HCT116 (cell line): ENCODE data around the gene PRPF19. TPM values are rescaled to one million over a fixed set of nuclear protein-coding genes. Genes with fewer than 3 reads are reported as not detected.

Experiments
- ATAC-seq: fragments of 200-7000 bp; cut with Tn5 transposase; 2 replicates; pipeline ENCODE4 v1.9.1; 2020; ENCODE audit warnings: mild to moderate bottlenecking, moderate library complexity
- BruUV-seq: library from RNA; stranded (reverse); fragments of 400-500 nt; replicated peaks from 2 replicates; lab custom pipeline; 2021; lab: Mats Ljungman, UMichigan
- CTCF ChIA-PET: fragments of 300-600 bp; sonication (Branson Sonifier 250); formaldehyde crosslinking; loops from one replicate; lab custom pipeline; 2021; ENCODE audit warnings: antibody characterized with exemption; lab: Charles Lee
- POLR2A ChIA-PET: fragments of 300-600, 350-600 bp; sonication (Branson Sonifier 250); formaldehyde crosslinking; loops from one replicate; lab custom pipeline; 2021; ENCODE audit warnings: antibody characterized with exemption; lab: Charles Lee
- RAD21 ChIA-PET, 2 experiments: fragments of 300-600 bp; sonication (Branson Sonifier 250); formaldehyde crosslinking; loops; one replicate each; lab custom pipeline; 2023; ENCODE audit warnings: low total read pairs in 2 of 2; ENCODE audit not compliant: uncharacterized antibody in 2 of 2, unreplicated experiment in 2 of 2, low non-redundant PET in 1 of 2; lab: Charles Lee
- DNase-seq: peaks from one replicate; pipeline ENCODE4 v3.0.0-alpha.2; 2010; ENCODE audit warnings: low read depth, low spot score
- H2AFZ ChIP-seq: fragments of 200-600 bp; shearing (Covaris generic), sonication (generic); 2 replicates; pipeline ENCODE4 v1.6.1; 2017; ENCODE audit warnings: low read depth, mixed run types, mixed read lengths, antibody characterized with exemption, low read length; ENCODE audit not compliant: poor library complexity, severe bottlenecking
- H3K27ac ChIP-seq: 2 replicates; pipeline ENCODE4 v1.5.1; 2012; ENCODE audit warnings: low read depth, low read length
- H3K27me3 ChIP-seq: fragments of 200-600 bp; sonication (generic); 2 replicates; pipeline ENCODE4 v1.6.1; 2016; ENCODE audit warnings: mixed run types, low read length, mixed read lengths; ENCODE audit not compliant: insufficient read depth
- H3K36me3 ChIP-seq, 2 experiments: fragments of 200-500 bp in 1 of 2; fragments of 200-600 bp in 1 of 2; sonication (Bioruptor generic) in 1 of 2; sonication (generic) in 1 of 2; 2 replicates each; pipeline versions ENCODE4 v1.5.1 to v1.6.1; 2014 to 2016; ENCODE audit warnings: low read length in 2 of 2, inconsistent platforms in 1 of 2, mixed read lengths in 1 of 2, mixed run types in 1 of 2; ENCODE audit not compliant: insufficient read depth in 2 of 2, control insufficient read depth in 1 of 2
- H3K4me1 ChIP-seq, 2 experiments: fragments of 200-600 bp in 1 of 2; sonication (generic) in 1 of 2; 2 replicates each; pipeline versions ENCODE4 v1.5.1 to v1.6.1; 2012 to 2017; ENCODE audit warnings: low read length in 2 of 2, inconsistent platforms in 1 of 2, mild to moderate bottlenecking in 1 of 2, mixed read lengths in 1 of 2, mixed run types in 1 of 2, moderate library complexity in 1 of 2; ENCODE audit not compliant: insufficient read depth in 2 of 2, control insufficient read depth in 1 of 2
- H3K4me2 ChIP-seq: fragments of 200-600 bp; sonication (generic); 2 replicates; pipeline ENCODE4 v1.6.1; 2017; ENCODE audit warnings: mixed run types, low read length, mixed read lengths
- H3K4me3 ChIP-seq, 2 experiments: fragments of 200-600 bp in 1 of 2; sonication (generic) in 1 of 2; replicated peaks in 1 of 2; 2 replicates each; pipeline ENCODE4 v1.5.1; 2011 to 2016; ENCODE audit warnings: low read length in 2 of 2, control low read depth in 1 of 2, low read depth in 1 of 2, mild to moderate bottlenecking in 1 of 2, mixed read lengths in 1 of 2, mixed run types in 1 of 2
- H3K79me2 ChIP-seq: fragments of 200-600 bp; sonication (generic); 2 replicates; pipeline ENCODE4 v1.6.1; 2017; ENCODE audit warnings: mild to moderate bottlenecking, mixed run types, low read length, moderate library complexity, mixed read lengths; ENCODE audit not compliant: insufficient read depth
- H3K9ac ChIP-seq: fragments of 200-600 bp; sonication (generic); 2 replicates; pipeline ENCODE4 v1.6.1; 2016; ENCODE audit warnings: low read length, mixed read lengths
- H3K9me2 ChIP-seq: fragments of 200-600 bp; sonication (generic), shearing (Covaris generic); 2 replicates; pipeline ENCODE4 v1.6.1; 2017; ENCODE audit warnings: mixed run types, mild to moderate bottlenecking, moderate library complexity; ENCODE audit not compliant: insufficient read depth
- H3K9me3 ChIP-seq, 2 experiments: fragments of 200-500 bp in 1 of 2; fragments of 200-600 bp in 1 of 2; sonication (Bioruptor generic) in 1 of 2; sonication (generic) in 1 of 2; 2 replicates each; pipeline ENCODE4 v1.6.1; 2014 to 2017; ENCODE audit warnings: low read length in 2 of 2, mixed read lengths in 2 of 2, inconsistent platforms in 1 of 2, low read depth in 1 of 2, mild to moderate bottlenecking in 1 of 2, mixed run types in 1 of 2, moderate library complexity in 1 of 2; ENCODE audit not compliant: control insufficient read depth in 1 of 2, insufficient read depth in 1 of 2
- H4K20me1 ChIP-seq: fragments of 200-600 bp; sonication (generic), shearing (Covaris generic); 2 replicates; pipeline ENCODE4 v1.6.1; 2017; ENCODE audit warnings: mixed run types, mild to moderate bottlenecking, moderate library complexity; ENCODE audit not compliant: insufficient read depth
- CBX3 ChIP-seq: IDR thresholded peaks from 2 replicates; pipeline ENCODE4 v1.6.1; 2012; ENCODE audit warnings: low read depth
- CEBPB ChIP-seq: IDR thresholded peaks from 2 replicates; pipeline ENCODE4 v1.6.1; 2012; ENCODE audit warnings: low read depth
- EGR1 ChIP-seq: IDR thresholded peaks from 2 replicates; pipeline ENCODE4 v1.6.1; 2012; ENCODE audit warnings: low read depth
- ELF1 ChIP-seq: IDR thresholded peaks from 2 replicates; pipeline ENCODE4 v1.6.1; 2012; ENCODE audit warnings: low read depth, borderline replicate concordance
- EZH2 ChIP-seq: fragments of 200-600 bp; sonication (generic); IDR thresholded peaks from 2 replicates; pipeline ENCODE4 v1.6.1; 2017; ENCODE audit warnings: antibody characterized with exemption, mixed run types
- JUND ChIP-seq: IDR thresholded peaks from 2 replicates; pipeline ENCODE4 v1.6.1; 2012
- POLR2AphosphoS5 ChIP-seq: IDR thresholded peaks from 2 replicates; pipeline ENCODE4 v1.6.1; 2011; ENCODE audit warnings: mild to moderate bottlenecking, low read depth, low read length, moderate library complexity
- RAD21 ChIP-seq: IDR thresholded peaks from 2 replicates; pipeline ENCODE4 v1.6.1; 2012; ENCODE audit warnings: low read depth, mild to moderate bottlenecking
- SIN3A ChIP-seq: IDR thresholded peaks from 2 replicates; pipeline ENCODE4 v1.6.1; 2012; ENCODE audit warnings: low read depth
- SP1 ChIP-seq: IDR thresholded peaks from 2 replicates; pipeline ENCODE4 v1.6.1; 2012; ENCODE audit warnings: low read depth
- TCF7L2 ChIP-seq: IDR thresholded peaks from 2 replicates; pipeline ENCODE4 v1.7.0; 2011; ENCODE audit warnings: borderline replicate concordance, inconsistent platforms; ENCODE audit not compliant: insufficient read depth, insufficient read length; ENCODE audit errors: extremely low read depth
- ZNF274 ChIP-seq: fragments of 200-500 bp; sonication (Bioruptor generic); IDR thresholded peaks from 2 replicates; pipeline ENCODE4 v1.6.1; 2014; ENCODE audit warnings: mild to moderate bottlenecking, low read depth, low read length, inconsistent platforms
- intact Hi-C: fragments of 100-400 bp; cut with micrococcal nuclease; formaldehyde crosslinking; loops from 2 replicates; pipeline ENCODE4 v1.10.0; 2022
- total RNA-seq: library from RNA; stranded (reverse); gene quantifications from one replicate; pipeline ENCODE4 v1.2.1, GENCODE V29; 2021; ENCODE audit not compliant: unreplicated experiment
- TF ChIP-seq, protein P1 (sequence below): IDR thresholded peaks from 2 replicates; pipeline ENCODE4 v1.6.1; 2012
- TF ChIP-seq, protein P2 (sequence below), 3 experiments: fragments of 200-600 bp in 1 of 3; sonication (generic) in 1 of 3; IDR thresholded peaks in 2 of 3; conservative IDR thresholded peaks in 1 of 3; 2 replicates each; pipeline ENCODE4 v1.5.1; 2012 to 2017; ENCODE audit warnings: low read depth in 2 of 3, low read length in 2 of 3, antibody characterized with exemption in 1 of 3, borderline replicate concordance in 1 of 3, control low read depth in 1 of 3, mild to moderate bottlenecking in 1 of 3, mixed read lengths in 1 of 3, mixed run types in 1 of 3, moderate library complexity in 1 of 3; ENCODE audit not compliant: insufficient read depth in 1 of 3
- TF ChIP-seq, protein P3 (sequence below): IDR thresholded peaks from 2 replicates; pipeline ENCODE4 v1.6.1; 2011; ENCODE audit warnings: mild to moderate bottlenecking, low read length, moderate library complexity; ENCODE audit not compliant: insufficient replicate concordance; ENCODE audit errors: extremely low read depth
- TF ChIP-seq, protein P4 (sequence below): IDR thresholded peaks from 2 replicates; pipeline ENCODE4 v1.6.1; 2012; ENCODE audit warnings: low read depth
- TF ChIP-seq, protein P5 (sequence below): IDR thresholded peaks from 2 replicates; pipeline ENCODE4 v1.6.1; 2012

The PRPF19 gene
- total RNA-seq, 1 experiment from 2014 or later: 156 TPM

DNA sequence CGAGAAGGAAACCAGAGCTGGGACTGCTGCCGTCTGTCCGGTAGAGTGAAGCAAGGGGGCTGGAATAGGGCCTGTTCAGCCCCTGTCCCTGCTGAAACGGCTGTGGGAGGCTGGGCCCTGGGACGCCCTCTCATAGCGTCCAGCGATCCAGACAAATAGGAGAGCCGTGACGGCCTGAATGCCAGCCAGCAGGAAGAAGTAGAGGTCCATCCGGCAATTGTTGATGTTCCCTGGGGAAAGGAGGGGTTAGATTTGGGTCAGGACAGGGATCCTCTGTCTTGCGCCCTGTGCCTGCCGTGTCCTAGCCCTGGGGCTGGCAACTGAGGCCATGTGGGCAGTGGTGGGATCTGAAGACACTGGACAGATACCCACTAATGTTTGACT lies 30.8 kb upstream of the PRPF19 start:
- TF ChIP-seq, protein P1, sequence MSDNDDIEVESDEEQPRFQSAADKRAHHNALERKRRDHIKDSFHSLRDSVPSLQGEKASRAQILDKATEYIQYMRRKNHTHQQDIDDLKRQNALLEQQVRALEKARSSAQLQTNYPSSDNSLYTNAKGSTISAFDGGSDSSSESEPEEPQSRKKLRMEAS: no peak
- TF ChIP-seq CEBPB (no peak), JUND (no peak), SP1 (no peak), POLR2AphosphoS5 (no peak), EGR1 (no peak), CBX3 (no peak), ZNF274 (no peak), SIN3A (no peak), EZH2 (no peak), ELF1 (no peak), RAD21 (no peak), TCF7L2 (no peak)
- TF ChIP-seq, protein P2, sequence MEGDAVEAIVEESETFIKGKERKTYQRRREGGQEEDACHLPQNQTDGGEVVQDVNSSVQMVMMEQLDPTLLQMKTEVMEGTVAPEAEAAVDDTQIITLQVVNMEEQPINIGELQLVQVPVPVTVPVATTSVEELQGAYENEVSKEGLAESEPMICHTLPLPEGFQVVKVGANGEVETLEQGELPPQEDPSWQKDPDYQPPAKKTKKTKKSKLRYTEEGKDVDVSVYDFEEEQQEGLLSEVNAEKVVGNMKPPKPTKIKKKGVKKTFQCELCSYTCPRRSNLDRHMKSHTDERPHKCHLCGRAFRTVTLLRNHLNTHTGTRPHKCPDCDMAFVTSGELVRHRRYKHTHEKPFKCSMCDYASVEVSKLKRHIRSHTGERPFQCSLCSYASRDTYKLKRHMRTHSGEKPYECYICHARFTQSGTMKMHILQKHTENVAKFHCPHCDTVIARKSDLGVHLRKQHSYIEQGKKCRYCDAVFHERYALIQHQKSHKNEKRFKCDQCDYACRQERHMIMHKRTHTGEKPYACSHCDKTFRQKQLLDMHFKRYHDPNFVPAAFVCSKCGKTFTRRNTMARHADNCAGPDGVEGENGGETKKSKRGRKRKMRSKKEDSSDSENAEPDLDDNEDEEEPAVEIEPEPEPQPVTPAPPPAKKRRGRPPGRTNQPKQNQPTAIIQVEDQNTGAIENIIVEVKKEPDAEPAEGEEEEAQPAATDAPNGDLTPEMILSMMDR (IDR thresholded peaks at IDR 0.05 in 2 of 3, conservative IDR thresholded peaks at IDR 0.05 in 1 of 3; ENCODE audit: borderline replicate concordance in 1 of 3, insufficient read depth in 1 of 3, low read depth in 2 of 3, low read length in 2 of 3): no peak
- TF ChIP-seq, protein P3, sequence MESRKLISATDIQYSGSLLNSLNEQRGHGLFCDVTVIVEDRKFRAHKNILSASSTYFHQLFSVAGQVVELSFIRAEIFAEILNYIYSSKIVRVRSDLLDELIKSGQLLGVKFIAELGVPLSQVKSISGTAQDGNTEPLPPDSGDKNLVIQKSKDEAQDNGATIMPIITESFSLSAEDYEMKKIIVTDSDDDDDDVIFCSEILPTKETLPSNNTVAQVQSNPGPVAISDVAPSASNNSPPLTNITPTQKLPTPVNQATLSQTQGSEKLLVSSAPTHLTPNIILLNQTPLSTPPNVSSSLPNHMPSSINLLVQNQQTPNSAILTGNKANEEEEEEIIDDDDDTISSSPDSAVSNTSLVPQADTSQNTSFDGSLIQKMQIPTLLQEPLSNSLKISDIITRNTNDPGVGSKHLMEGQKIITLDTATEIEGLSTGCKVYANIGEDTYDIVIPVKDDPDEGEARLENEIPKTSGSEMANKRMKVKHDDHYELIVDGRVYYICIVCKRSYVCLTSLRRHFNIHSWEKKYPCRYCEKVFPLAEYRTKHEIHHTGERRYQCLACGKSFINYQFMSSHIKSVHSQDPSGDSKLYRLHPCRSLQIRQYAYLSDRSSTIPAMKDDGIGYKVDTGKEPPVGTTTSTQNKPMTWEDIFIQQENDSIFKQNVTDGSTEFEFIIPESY: no peak
- TF ChIP-seq, protein P4, sequence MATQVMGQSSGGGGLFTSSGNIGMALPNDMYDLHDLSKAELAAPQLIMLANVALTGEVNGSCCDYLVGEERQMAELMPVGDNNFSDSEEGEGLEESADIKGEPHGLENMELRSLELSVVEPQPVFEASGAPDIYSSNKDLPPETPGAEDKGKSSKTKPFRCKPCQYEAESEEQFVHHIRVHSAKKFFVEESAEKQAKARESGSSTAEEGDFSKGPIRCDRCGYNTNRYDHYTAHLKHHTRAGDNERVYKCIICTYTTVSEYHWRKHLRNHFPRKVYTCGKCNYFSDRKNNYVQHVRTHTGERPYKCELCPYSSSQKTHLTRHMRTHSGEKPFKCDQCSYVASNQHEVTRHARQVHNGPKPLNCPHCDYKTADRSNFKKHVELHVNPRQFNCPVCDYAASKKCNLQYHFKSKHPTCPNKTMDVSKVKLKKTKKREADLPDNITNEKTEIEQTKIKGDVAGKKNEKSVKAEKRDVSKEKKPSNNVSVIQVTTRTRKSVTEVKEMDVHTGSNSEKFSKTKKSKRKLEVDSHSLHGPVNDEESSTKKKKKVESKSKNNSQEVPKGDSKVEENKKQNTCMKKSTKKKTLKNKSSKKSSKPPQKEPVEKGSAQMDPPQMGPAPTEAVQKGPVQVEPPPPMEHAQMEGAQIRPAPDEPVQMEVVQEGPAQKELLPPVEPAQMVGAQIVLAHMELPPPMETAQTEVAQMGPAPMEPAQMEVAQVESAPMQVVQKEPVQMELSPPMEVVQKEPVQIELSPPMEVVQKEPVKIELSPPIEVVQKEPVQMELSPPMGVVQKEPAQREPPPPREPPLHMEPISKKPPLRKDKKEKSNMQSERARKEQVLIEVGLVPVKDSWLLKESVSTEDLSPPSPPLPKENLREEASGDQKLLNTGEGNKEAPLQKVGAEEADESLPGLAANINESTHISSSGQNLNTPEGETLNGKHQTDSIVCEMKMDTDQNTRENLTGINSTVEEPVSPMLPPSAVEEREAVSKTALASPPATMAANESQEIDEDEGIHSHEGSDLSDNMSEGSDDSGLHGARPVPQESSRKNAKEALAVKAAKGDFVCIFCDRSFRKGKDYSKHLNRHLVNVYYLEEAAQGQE: no peak
- TF ChIP-seq, protein P5, sequence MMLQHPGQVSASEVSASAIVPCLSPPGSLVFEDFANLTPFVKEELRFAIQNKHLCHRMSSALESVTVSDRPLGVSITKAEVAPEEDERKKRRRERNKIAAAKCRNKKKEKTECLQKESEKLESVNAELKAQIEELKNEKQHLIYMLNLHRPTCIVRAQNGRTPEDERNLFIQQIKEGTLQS: no peak
- H2AFZ ChIP-seq: no peak overlapping the region
- POLR2A ChIA-PET: no interaction called here

More for the DNA sequence above, 30.8 kb upstream of the PRPF19 start:
- no peak overlapping the region for H3K4me2 ChIP-seq
- ATAC-seq (no peak), DNase-seq (no peak)
- no peaks in the 10 kb centered on the region for H3K4me1 ChIP-seq
- H4K20me1 ChIP-seq: no peaks in the 10 kb centered on the region
- H3K27ac ChIP-seq: no peak overlapping the region
- intact Hi-C loops: no loop called here
- H3K27me3 ChIP-seq: 0 out of 2 replicates have a peak, but pooled peaks cover 11% of the 10 kb centered on the region
- BruUV-seq: no TSS peak
- no peaks in the 10 kb centered on the region for H3K9me3 ChIP-seq
- ChIA-PET RAD21 (no interaction called here), CTCF (no interaction called here)
- no peak overlapping the region for H3K9ac ChIP-seq
- peaks cover 0 to 3% of the 10 kb centered on the region in 2 experiments; a peak in 2 of 4 replicates for H3K36me3 ChIP-seq
- H3K4me3 ChIP-seq: no peak overlapping the region
- H3K9me2 ChIP-seq: no peaks in the 10 kb centered on the region
- H3K79me2 ChIP-seq: no peaks in the 10 kb centered on the region
